GM19455 (cell line): ENCODE measurements around the gene GRAP.

Experiments used
- ATAC-seq: cut with Tn5 transposase; IDR thresholded peaks from one replicate; pipeline ENCODE4 v1.9.1; 2021; ENCODE audit not compliant: unreplicated experiment

GRAP gene

DNA sequence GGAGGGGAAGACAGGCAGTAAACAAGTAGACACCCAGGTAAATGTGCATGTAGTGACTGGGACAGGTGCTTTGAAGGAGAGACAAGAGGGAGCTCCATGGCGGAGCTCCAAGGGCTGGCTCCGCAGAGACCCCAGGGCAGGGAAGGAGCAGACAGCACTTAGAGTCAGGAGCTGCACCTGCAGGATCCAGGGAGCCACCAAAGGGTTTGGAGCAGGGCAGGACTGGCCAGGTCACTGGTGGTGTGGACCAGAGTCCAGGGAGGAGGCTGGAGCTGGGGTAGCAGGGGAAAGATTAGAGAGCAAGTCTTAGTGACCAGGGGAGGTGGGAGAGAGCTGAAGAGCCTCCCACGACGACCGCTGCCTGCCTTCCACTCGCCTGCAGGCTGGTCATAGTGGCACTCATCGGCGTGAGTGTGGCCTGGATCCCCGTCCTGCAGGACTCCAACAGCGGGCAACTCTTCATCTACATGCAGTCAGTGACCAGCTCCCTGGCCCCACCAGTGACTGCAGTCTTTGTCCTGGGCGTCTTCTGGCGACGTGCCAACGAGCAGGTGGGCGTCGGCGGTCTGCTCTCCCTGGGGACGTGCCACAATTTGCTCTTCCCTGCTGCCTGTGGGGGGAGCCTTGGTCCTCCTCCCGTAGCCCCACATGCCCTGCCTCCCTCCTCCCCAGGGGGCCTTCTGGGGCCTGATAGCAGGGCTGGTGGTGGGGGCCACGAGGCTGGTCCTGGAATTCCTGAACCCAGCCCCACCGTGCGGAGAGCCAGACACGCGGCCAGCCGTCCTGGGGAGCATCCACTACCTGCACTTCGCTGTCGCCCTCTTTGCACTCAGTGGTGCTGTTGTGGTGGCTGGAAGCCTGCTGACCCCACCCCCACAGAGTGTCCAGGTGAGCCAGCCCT lies 27.5 kb downstream of the GRAP start:
- ATAC-seq, result no peak

DNA sequence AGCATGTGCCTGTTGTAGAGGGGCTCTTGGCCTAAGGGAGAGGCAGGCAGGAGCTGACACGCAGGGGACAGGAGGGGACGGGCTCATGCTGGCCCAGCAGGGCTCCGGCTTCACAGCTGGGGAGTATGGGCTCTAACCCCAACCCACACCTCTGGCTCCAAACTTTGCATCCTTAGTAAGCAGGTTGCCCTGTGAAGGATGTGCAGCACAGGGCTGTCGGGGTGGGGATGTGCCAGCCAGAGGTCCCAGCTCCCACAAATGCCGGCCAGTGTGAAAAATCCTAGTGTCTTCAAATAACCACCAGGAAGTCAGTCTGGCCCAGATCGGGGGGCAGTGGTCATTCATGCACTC lies 28.2 kb downstream of the GRAP start:
- ATAC-seq, result no peak

DNA sequence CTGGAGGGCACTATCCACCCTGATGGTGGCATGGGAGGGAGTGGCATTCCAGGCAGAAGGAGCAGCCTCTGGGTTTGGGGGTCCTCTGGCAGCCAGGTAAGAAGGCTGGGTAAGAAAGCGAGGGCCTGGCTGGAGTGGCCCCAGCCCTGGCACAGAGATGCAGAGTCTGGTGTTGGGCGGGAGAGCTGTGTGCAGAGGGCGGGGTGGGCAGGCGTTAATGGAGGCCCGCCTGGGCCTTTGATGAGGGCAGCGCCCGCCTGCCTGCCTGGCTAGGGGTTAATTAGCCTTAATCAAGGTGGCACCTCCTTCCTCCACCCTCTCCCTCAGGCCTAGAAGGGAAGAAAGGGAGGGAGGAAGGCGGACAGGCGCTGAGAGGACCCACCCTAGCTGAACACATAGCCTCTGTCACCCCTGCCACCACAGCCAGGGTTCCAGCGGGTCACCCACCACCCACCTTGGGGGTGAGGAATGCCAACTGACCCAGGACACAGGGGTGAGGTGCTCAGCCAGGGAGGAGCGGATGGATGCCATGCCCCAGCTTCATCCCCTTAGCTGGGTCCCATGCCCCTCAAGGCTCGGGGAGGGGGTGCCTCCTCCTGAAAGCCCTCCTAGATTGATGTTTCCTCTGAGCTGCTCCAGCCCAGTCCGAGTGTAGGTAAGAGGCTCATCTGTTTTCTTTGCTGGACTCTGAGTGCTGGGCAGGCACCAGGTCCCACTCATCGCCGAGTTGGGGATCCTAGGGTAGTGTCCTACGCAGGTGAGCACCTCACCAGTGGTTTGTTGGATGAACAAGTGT lies 28.8 kb downstream of the GRAP start:
- no peak for ATAC-seq

DNA sequence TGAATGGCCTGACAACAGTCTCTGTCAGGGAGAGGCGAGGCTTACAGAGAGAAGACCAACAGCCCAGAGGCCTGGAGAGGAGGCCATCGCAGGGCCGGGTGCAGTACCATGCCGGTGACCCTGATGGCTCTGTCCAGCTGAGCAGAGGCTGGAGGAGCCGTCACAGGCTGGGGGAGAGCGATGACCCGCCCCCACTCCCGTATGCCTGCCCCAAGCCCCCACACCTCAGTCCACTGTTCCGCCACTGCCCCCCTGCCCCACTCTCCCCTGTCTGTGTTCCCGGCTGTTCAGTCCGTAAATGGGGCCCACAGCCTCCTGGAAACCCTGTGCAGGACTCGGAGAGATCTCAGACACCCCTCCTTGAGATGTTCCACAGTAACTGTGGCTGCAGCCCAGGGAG lies 29.4 kb downstream of the GRAP start:
- no peak for ATAC-seq

DNA sequence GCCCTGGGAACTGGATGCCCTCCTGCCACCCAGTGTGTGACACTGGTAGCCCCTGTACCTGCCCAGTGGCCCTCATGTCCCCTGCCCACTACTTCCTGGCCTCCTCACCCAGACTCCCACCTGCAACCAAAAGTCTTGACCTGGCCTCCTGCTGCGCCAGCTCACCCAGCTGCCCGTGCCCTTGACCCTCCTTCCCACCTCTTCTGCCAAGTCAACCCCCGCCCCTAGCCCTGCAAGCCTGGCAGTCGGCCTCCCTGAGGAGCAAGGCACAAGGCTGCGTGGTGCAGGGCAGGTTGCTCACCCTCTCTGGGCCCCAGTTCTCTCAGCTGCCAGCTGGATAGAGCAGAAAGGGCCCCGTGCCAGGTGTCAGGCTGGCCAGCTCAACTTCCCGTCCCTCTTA lies 29.9 kb downstream of the GRAP start:
- ATAC-seq, result no peak

DNA sequence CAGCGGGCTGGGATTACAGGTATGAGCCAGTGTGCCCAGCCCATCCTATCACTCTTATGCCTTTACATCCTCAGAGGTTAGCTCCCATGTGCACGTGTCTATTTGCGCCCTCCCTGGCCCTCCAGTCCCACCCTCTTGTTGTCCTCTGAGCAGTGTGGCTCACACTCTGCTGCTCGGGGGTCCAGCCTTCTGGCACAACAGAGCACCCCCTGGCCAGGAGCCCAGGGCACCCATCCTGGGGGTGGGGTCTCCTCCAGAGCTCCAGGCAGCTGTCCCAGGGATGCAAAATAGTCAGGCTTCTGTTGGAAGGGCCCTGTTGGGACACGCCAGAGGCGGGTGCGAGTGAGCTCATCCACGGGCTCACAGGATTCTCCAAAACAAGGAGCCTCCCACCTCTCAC lies 30.5 kb downstream of the GRAP start:
- ATAC-seq, result no peak

DNA sequence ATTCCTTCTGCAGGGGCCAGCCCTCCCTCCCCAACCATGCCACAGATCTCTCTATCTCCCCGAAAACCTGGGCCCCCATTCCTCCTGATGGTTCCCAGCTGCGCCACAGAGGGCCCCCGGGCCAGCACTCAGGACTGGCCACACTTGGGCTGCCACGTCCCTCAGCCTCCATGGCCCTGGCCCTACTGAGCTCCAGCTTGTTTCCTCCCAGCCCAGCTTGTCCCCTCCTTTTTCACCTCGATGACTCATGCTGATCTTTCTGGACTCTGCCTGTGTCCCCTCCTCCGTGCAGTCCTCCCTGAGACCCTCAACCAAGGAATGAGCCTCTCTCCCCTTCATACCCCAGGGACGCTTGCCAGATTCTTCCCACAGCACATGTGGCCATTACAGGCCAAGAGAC lies 31.3 kb downstream of the GRAP start:
- no peak for ATAC-seq

DNA sequence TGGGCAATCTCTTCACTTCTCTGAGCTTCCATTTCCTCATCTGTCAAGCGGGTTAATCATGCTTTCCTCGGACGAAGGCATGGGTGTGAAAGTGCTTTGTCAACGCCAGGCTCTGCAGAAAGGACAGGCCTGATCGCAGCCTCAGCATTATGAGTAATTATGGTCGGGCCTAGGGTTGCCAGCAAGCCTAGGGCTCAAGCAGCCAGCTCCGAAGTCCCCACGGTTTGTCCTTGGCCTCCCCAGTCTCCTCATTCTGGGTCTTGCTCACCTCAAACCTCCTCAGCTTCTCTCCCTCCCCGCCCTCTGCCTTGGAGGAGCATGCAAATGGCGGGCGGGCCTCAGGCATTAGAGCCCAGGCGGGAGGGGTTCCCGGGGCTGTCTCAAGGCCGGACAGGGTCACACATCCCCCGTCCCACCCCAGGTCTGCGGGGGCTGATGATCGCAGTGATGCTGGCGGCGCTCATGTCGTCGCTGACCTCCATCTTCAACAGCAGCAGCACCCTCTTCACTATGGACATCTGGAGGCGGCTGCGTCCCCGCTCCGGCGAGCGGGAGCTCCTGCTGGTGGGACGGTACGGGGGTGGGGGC lies 32.0 kb downstream of the GRAP start:
- no peak for ATAC-seq

DNA sequence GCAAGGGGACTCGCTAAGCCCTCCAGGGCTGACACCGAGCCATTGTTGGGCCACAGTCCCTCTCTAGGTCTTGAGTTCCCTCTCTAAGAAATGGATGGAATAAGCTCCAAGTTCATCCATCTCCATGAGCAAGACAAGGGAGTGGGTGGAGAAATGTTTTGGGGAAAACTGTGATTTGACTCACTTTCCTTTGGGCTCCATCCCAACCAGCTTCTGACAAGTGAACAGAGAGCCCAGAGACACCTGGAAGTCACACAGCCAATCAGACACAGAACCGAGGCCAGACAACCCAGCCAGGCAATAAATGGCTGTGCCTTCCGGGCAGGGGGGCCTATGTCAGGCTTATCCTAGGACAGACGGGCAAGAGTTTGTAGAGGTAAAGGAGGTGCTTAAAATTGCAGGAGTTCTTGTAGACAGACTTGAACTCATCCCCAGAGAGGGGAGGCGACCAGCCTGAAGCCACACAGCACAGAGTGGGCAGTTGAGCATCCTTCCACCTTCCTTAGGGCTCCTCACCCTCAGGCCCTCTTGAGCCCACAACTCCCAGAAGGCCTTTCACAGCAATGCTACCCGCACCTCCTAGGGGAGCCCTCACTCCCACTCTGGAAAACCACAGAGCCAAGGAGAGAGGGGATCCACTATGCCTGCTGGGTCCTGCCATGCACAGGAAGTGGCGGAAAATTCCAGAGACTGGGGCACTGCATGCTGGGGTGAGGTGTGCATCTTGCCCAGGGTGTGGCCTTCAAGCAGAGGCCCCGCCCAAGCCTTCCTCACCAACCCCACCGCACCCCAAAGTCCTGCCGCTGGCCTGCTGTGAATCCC lies 32.7 kb downstream of the GRAP start:
- ATAC-seq, result no peak

DNA sequence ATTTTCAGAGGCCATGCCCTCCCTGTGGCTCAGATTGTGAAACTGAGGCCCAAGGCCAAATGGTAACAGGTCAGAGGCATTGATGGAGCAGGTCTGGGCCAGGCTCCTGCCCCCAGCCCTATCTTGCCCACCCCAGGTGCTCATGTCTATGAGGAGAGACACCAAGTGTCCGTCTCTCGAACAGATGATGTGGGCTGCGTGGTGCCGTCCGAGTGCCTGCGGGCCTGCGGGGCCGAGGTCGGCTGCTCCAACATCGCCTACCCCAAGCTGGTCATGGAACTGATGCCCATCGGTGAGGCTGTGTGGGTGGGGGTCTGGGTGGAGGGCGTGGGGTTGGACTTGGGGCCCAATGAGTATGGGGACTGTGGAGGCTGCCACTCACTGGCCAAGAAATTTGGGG lies 33.5 kb downstream of the GRAP start:
- ATAC-seq, result no peak

DNA sequence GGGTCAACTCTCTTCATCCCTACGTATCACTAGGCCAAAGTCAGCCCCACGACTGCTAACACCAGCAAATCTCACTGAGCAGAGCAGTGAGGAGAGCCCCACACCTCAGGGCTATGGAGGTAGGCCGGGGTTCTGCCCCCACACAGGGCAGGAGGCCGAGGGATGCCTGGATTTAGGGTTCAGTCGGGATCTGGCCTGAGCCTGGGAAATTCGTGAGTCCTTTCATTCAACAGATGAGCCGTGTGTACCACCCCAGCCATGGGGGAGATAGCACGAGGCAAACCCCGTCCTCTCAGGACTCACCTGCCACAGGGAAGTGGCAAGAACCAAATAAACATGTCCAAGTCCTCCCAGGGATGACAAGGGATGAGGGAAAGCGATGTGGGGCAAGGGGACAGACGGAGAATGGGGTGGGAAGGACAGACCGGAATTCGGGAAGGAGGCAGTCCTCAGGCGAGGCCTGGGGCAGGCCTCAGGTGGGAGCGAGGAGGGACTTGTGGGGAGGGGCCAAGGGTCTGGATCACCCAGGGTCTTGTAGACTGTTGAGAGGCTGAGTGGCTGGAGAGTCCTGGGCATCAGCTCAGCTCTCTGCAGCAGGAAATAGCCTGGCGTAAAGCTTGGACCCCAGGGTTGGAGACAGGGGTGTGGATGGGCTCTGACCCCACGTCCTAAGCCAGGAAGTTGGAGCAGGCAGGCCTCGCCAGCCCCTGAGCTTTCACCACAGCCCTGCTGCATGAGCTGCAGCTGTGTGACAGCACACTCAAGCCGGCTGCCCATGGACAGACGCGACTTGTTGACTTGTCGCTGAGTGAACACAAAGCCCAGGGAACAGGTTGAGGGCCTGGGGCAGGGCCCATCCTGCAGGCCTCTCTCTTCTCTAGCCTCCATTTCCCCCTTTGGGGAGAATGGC lies 34.3 kb downstream of the GRAP start:
- no peak for ATAC-seq

DNA sequence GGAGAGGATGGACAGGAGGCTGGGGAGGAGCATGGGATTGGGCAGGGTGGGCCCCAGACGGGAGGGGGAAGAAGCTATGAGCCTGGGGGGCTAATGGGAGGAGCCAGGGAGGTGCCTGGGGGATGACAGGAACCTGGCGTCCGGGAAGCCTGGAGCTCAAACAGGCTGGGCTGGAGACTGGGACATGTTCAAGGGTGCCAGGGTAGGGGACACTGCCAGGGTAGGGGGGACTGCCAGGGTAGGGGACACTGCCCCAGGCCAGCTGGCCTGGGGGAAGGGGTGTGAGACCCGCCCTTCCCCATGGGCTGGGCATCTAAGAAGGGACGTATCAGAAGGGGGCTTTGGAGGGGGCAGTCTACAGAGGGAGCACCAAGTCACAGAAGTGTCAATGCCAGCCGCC lies 35.2 kb downstream of the GRAP start:
- no peak for ATAC-seq

DNA sequence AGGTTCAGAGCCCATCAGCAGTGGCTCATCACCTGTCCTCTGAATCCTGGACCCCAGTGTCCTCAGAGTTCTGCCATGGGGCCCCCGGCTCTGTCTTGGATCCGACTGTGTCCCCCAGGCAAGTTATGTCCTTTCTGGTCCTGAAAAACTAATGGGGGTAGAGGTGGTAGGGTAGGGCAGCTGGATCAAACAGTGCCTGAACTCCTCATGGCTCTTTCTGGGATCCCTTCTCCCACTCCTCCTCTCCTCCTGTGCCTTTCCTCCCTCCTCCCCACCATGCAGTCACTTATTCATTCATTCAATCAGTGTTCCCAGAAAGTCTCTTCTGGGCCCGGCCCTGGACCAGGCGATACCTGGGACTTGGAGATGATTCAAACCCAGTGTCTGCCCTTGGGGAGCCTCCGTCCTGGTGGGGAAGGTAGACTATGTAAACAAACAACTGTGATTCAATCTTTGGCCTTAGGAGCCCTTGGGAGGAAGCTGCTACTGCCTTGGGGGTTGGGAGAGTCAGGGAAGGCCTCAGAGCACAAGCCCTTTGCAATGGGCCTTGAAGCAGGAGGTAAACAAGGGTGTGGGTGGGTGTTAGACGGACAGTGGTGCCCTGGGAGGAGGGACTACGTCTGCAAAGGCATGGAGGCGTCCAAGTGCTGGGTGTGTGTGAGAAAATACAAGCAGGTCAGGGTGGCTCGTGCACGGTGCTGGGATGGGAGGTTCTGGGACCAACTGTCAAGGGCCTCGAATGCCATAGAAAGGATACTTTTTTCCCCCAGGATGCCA lies 35.8 kb downstream of the GRAP start:
- ATAC-seq, result no peak

DNA sequence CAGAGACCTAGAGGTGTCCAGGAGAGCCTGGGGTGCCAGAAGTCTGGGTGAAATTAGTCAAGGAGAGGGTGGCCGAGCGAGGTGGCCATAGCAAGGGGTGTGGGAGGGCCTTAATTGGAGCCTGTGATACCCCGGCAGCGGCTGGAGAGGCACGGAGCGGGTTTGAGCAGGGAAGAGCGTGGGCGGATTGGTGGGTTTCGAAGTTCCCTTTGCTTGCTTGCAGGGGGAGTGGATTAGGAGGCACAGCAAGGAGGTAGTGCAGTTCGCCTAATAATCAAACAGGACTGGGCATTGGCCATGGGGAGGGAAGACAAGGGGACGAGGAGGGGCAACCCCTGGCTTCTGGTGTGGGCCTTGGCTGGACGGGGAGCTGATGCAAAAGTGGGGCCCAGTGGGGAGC lies 36.8 kb downstream of the GRAP start:
- no peak for ATAC-seq

DNA sequence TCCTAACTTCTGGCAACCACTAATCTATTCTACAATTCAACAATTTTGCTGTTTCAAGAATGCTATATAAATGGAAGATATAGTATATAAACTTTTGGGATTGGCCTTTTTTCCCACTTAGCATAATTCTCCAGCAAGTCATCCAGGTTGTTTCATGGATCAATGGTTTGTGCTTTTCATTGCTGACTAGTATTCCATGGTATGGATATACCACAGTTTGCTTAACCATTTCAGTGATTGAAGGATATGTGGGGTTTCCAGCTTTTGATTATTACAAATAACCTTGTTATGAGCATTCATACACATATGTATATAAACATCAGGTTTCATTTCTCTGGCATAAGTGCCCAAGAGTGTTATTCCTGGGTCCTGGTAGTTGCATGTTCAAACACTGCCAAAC lies 40.1 kb downstream of the GRAP start:
- ATAC-seq, result no peak

DNA sequence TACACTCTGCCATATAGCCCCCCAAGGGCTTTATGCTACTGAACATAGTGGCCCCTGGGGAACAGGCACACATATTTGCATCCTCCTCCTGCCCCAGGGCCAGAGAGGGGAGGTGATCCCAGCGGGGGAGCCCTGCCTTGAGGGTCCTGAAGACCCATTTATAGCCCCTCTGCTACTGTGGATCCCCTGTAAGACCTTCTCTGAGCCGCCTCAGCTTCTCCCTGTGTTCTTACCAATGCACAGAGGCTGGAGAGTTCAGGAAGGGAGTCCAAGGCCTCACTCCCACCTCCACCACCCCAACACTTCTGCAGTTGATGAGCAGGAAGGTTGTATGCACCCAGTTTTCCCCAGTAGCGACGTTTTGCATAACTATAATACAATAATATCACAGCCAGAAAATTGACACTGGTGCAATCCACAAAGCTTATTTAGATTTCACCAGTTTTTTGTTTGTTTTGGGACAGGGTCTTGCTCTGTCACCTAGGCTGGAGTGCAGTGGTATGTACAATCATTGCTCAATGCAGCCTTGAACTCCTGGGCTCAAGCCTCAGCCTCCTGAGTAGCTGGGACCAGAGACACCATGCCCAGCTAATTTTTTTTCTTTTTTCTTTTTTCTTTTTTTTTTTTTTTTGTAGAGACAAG lies 40.8 kb downstream of the GRAP start:
- ATAC-seq, result no peak

DNA sequence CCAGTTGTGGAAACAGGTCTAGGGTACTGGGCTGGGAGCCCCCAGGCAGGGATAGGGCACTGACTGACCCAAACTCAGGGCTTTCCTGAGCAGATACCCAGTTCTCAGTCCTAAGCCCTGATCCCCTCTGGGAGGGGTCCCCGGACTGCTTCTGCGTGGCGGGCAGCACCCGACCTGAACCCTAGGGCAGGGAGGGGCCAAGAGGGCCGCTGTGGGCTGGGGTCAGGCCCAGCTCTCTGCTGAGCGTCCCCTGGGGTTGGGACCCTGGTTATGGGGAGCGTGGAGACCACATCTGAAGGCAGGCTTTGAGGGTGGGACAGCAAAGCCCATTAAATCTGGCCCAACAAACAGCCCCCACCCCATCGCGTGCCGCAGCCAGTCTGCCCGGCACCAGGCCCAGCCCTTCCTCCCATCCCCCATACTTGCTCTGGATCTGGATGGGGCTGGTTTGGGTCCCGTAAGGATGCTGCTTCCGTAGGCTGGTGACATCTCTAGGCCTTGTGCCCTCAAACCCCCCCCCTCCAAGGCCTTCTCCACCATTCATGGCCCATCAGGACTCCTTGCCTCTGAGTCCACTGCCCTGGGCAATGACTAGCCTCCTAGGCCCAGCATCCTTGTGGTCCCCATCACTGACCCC lies 41.5 kb downstream of the GRAP start:
- ATAC-seq, result no peak

DNA sequence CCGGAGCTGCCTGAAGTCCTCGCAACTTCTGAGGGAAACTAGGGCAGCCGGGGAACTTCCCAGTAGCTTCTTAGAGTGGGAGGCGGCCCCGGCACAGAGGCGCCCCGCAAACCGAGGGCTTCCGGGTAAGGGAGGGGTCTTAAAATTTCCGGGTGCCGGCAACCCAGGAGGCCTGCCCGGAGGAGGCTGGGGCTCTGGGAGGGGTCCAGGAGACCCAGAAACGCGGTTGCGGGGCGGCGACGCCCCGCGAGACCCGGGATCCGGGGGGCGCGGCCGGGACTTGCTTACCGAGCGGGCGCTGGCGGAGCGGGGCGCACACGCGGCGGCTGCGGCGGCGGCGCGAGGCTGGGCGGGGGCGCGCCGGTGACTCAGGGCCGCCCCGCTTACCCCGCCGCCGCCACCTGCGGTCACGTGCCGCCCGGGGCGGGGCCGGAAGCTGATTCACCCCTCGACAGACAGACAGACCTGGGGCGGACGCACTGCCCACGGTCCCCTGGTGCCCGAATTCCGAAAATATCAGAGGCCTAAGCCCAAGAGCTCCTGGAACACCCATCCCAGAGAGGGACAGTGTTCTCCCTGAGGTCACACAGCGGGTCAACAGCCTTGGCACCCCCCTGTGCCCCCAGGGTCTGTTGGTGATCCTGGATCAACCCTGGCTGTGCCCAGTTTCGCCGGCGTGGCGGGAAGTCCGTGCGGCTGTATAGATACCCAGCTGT lies 42.2 kb downstream of the GRAP start, which contains the start of gene FAM83G:
TSS of gene FAM83G (minus strand) at position 344 of the 716 bp plus-strand sequence. CDS start 723 bp downstream, outside the sequence.
- peak; percentile 80 for ATAC-seq
